ENCODE results near the gene RICTOR. TPM values are rescaled to one million over a fixed set of nuclear protein-coding genes. Genes with fewer than 3 reads are reported as not detected.

The RICTOR gene
- total RNA-seq, 6 donors from 2014 or later = 30.4 to 88.8 (median 38.1) TPM

GRCh38 chr5:39115644-39116343 lies 41.6 kb upstream of the RICTOR start:
- no peak overlapping the region for H3K4me3 ChIP-seq
- no peaks in the 10 kb centered on the region for H3K9me3 ChIP-seq
- no peak overlapping the region for H3K27ac ChIP-seq
- WGBS, 2 donors = 57 to 61% methylated on average over 5 of the region's 5 CpGs
- ATAC-seq (ENCODE audit: low FRiP score in 2 of 2) = no peak
- no peak for DNase-seq
- TF ChIP-seq EP300 (IDR thresholded peaks at IDR 0.05) = no peak
- no peak for TF ChIP-seq POLR2A (IDR thresholded peaks at IDR 0.05)
- no peak for TF ChIP-seq CTCF (IDR thresholded peaks at IDR 0.05)
- no peak for TF ChIP-seq POLR2AphosphoS5 (IDR thresholded peaks at IDR 0.05)
- peaks cover 0 to 6% (median 0%) of the 10 kb centered on the region in 4 donors for H3K36me3 ChIP-seq
- H3K4me1 ChIP-seq = peaks cover 0 to 9% (median 0%) of the 10 kb centered on the region in 4 donors
- no peaks in the 10 kb centered on the region for H3K27me3 ChIP-seq

- H3K9me3 ChIP-seq = no peaks in the 10 kb centered on the region
- TF ChIP-seq CTCF (IDR thresholded peaks at IDR 0.05) (no peak), POLR2A (IDR thresholded peaks at IDR 0.05) (no peak), POLR2AphosphoS5 (IDR thresholded peaks at IDR 0.05) (no peak), EP300 (IDR thresholded peaks at IDR 0.05) (no peak)
- WGBS, 2 donors = 89 to 98% methylated on average over 4 of the region's 4 CpGs
- H3K27ac ChIP-seq = no peak overlapping the region
- no peak for ATAC-seq (ENCODE audit: low FRiP score in 2 of 2)
- peaks cover 0 to 9% (median 0%) of the 10 kb centered on the region in 4 donors for H3K4me1 ChIP-seq
- DNase-seq = no peak
- H3K4me3 ChIP-seq = no peak overlapping the region
- H3K27me3 ChIP-seq = no peaks in the 10 kb centered on the region
- H3K36me3 ChIP-seq = peaks cover 0 to 6% (median 0%) of the 10 kb centered on the region in 4 donors
Observed at GRCh38 chr5:39114155-39114554, 40.0 kb upstream of the RICTOR start.

- H3K36me3 ChIP-seq = peaks cover 0 to 5% (median 0%) of the 10 kb centered on the region in 4 donors
- no peaks in the 10 kb centered on the region for H3K27me3 ChIP-seq
- whole genome bisulfite sequencing, 2 donors = 86 to 87% methylated on average over 4 of the region's 4 CpGs
- DNase-seq = no peak
- no peak overlapping the region for H3K27ac ChIP-seq
- TF ChIP-seq POLR2A (IDR thresholded peaks at IDR 0.05) (no peak), POLR2AphosphoS5 (IDR thresholded peaks at IDR 0.05) (no peak), CTCF (IDR thresholded peaks at IDR 0.05) (no peak), EP300 (IDR thresholded peaks at IDR 0.05) (no peak)
- H3K9me3 ChIP-seq = no peaks in the 10 kb centered on the region
- H3K4me3 ChIP-seq = no peak overlapping the region
- no peak for ATAC-seq (ENCODE audit: low FRiP score in 2 of 2)
- H3K4me1 ChIP-seq = peaks cover 0 to 9% (median 0%) of the 10 kb centered on the region in 4 donors
Observed at GRCh38 chr5:39113354-39113953, 39.3 kb upstream of the RICTOR start.

GRCh38 chr5:39109606-39110005 lies 35.4 kb upstream of the RICTOR start:
- 96 to 100% methylated on average over 2 of the region's 2 CpGs for WGBS, 2 donors
- TF ChIP-seq POLR2AphosphoS5 (IDR thresholded peaks at IDR 0.05) (no peak), POLR2A (IDR thresholded peaks at IDR 0.05) (no peak), EP300 (IDR thresholded peaks at IDR 0.05) (no peak), CTCF (IDR thresholded peaks at IDR 0.05) (no peak)
- Histone ChIP-seq H3K9me3 (no peaks in the 10 kb centered on the region), H3K4me3 (no peak overlapping the region), H3K27me3 (no peaks in the 10 kb centered on the region), H3K36me3 (no peaks in the 10 kb centered on the region), H3K4me1 (no peaks in the 10 kb centered on the region), H3K27ac (no peak overlapping the region)
- DNase-seq = no peak
- no peak for ATAC-seq (ENCODE audit: low FRiP score in 2 of 2)
